ENCODE measurements around the gene ZNF492.
"Not testable (repeated sequence)": the region's sequence is repeated elsewhere in the genome, so short reads cannot be mapped to it uniquely, and the experiment has no call there.

The ZNF492 gene

GRCh38 chr19:22633706-22634449 is at the start of gene ZNF492:
ZNF492 (plus strand) TSS chr19:22634324; CDS start chr19:22653400, 19,076 bp downstream.
- DNase-seq, result peak; percentile 57 to 73 (median 67)

- DNase-seq, result no peak
These were observed 38.7 kb upstream of the ZNF492 start for GRCh38 chr19:22595422-22595821.

DNA sequence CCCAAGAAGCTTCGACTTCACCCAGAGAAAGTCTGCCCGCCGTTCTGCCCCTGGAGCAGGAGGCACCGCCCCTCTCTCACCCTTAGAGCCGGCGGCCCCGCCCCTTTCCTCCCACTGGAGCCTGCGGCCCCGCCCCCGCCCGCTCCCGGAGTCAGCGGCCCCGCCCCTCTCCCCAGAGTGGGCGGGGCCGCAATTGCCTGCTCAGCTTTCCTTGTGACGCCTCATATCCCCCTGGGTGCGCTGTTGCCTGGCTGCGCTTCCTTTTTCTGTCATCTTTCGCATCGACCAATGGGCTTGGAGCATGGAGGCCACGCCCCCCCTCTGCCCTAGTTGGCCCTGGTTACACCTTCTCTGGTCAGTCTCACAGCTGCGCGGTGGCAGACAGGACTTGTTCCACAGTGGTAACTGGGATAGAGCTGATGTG is 38.2 kb upstream of the ZNF492 start:
- no peak for DNase-seq

GRCh38 chr19:22600690-22601648 is 33.2 kb upstream of the ZNF492 start:
- DNase-seq, result no peak

DNA sequence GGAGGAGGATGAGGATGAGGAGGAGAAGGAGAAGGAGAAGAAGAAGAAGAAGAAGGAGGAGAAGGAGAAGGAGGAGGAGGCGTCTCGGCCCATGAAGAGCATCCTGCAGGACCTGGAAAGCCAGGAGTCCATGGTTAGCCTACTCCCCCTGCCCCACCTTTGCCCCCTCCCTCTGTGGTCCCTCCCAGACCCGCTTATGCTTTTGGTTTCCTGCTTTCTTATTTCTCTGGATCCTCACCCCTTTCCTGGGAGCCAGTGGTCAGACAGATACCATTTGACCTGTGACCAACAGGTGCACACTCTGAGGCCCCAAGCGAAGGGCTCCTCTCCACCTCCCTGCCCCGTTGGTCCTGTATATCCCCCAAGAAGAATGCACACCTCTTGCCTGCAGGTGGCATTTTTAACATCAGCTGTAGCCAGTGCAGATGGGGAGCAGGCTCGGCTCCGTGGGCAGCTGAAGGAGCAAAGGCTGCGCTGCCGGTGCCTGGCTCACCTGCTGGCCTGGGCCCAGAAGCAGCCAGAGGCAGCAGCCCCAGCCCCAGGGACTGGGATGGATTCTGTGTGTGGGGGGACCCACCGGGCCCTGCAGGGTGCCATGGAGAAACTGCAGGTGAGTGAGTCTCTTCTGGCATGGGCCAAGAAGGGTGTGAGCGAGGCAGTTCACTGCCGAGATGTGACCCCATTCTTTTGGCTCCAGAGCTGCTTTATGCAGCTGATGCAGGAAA is 32.1 kb upstream of the ZNF492 start:
- no peak for DNase-seq

DNA sequence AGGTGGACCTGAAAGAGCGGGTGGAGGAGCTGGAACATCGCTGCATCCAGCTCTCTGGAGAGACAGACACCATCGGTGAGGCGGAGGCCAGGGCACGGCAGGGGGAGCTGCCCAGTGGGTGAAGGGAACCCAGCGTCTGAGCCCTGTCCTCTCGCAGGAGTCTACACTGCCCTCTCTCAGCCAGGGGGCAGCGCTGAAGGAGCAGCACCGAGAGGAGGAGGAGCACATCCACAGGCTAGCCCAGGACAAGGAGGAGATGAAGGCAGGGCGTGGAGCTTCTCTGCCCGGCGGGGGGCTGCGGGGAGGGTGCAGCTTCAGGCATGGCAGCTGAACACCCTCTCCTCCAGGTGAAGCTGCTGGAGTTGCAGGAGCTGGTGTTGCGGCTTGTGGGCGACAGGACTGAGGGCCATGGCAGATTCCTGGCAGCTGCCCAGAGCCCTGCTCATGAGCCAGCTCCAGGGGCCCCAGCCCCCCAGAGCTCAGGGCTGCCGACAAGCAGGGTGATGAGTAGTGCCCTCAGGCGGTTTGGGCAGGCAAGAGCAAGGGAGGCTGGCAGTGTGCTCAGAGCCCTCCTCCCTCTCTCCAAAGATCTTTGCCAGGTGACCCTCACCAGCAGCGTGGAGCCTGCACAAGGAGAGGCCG is 31.4 kb upstream of the ZNF492 start:
- DNase-seq, result no peak

DNA sequence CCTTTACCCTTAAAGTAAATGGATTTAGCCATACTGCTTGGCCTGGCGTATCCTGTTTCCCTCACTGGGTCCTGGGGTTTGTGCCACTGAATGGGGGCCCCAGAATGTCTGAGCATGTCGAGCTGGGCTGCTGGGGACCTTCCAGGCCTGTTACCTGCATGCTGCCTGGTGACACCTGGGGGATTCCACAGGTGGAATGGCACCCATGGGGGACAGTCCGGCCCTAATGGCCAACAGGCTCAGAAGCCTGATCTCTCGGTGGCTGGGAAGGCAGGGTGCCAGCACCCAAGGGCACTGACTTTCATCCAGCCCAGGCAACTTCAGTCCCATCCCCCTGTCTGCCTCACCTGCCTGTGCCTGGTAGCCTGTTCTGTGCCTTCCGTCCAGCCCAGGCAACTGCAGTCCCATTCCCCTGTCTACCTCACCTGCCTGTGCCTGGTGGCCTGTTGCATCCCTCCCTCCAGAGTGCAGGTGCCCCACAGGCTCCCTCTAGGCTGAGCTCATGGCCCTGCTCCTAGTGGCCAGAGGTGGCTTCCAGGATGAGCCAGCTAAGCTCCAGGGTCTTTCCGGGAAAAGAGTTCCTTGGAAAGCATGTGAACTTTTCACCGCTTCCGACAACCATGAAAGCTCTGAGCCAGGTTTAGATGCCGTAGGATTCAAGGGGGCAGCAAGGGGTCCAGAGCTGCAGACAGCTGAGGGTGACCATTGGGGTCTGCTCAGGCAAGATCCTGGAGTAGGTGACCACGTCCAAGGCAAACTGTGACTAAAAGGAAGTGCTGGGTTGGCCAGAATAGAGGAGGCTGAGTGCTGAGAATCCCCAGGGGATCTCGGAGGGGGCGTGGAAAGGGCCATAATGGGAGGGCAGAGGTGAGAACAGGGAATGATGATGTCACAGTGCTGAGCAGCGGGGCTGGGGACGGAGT is 30.3 kb upstream of the ZNF492 start:
- no peak for DNase-seq

DNA sequence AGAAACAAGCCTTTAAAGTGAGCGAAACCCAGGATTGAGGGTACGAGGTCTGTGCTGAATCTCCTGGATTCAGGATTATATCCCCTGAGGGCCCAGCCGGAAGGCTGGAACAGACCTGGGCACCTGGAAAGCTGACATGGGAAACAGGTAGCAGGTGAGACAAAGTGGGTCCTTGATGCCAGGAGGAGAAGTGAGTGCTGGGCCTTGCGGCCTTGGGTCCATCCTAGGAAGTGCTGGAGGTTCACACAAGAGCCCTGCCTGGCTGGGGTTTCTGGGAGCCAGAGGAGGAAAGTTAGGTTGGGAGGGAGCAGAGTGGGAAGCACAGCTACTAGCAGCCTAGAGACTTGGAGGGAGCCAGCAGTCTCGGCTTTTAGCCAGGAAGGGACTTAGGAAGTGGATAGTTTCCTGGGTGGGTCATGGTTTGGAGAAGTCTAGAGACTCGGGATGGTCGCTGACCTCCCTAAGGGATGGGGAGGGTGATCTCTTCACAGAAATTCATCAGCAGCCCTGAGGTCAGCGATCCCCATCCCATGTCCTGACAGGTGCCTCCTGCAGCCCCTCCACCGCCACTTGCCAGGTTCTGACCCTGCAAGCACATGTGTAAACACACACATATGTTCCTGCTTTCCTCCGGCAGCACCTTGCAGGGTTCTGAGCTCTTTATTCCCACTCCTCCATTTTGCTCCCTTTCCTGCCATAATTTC is 29.4 kb upstream of the ZNF492 start:
- no peak for DNase-seq

DNA sequence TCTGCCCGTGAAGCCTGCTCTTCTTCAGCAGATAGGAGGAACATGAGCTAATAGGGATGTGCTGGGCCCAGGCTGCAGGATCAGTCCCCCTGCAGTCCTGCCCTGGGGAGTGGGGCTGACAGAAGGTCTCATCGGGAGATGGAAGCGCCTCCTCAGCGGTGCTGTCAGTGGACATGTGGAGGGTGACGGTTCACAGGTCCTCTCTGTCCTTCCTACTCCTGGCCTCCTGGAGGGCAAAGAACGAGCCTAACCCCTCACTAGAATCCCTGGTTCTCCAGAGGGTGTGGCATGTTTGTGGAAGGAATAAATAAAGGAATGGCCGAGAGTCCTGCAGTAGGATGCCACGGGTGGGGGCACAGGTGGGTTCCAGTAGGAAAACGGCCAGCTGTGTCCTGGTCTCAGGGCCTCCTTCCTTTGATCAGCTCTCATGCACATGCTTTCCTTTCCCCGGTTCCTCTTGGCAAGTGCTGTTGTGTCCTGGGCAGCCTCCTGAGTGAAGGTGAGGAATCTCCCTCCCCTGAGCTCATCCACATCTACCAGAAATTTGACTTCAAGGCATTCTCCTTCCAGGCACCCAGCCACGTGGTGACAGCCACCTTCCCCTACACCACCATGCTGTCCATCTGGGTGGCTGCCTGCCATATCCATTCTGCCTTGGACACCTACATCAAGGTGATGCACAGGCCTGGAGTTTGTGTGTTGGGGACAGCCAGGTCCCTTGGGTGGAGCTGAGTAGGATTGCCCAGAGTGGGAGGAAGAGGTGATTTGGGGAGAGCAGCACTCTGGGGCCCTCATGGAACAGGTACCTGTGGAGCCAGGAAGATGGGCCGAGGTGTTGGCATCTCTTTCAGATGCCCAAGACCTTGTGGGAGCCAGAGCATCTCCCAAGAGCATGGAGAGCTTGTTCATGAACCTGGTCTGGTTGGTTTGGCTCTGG is 28.6 kb upstream of the ZNF492 start:
- DNase-seq, result no peak

DNA sequence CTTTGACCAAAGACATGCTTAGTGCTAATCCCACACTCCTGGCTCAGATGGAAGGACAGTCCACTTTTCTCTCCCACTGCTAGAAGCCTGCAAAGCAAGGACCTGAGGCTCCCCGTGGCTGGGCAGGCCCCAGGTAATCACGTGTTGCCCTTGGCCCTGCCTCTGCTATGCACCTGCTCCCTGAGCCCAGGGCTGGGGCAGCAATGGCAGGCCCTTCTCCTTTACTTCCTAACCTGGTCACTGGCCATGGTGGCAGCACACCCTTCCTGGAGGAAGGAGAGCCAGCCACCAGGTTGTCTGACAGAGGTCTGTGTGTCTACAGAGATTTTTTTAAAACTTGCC is 27.9 kb upstream of the ZNF492 start:
- DNase-seq, result no peak

DNA sequence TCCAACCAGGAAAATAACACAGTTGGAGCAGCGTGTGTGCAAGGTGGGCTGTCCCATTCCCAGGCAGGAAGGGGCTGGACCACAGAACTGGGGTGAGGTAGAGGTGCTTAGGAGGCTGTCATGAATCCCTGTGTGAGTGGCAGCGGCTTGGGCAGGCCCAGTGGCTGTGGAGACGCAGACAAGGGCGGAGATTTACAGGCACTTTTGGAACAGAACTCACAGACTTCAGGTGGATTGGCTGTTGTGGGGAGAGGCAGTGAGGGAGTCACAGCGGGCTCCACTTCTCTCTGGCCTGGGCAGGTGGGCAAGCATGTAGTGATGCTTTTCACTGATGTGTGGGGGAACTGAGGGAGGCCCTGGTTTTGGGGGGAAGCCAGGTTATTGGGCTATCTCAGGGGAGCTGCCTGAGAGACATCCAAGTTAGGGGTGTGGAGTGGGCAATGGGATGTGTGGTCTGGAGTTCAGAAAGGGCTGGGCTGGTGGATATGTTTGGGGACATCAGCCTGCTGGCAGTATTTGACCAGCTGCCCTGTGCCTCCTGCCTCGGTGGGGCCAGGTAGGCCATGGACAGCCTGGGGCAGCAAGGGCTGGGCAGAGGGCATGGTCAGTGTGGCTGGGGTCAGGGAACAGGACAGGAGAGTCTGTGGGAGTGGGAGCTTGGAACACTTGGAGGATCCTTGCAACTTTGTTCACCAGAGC is 27.0 kb upstream of the ZNF492 start:
- DNase-seq, result no peak

GRCh38 chr19:22607653-22608430 is 26.3 kb upstream of the ZNF492 start:
- DNase-seq, result no peak

GRCh38 chr19:22608441-22608840 is 25.7 kb upstream of the ZNF492 start:
- DNase-seq, result no peak

GRCh38 chr19:22609630-22610029 is 24.5 kb upstream of the ZNF492 start:
- no peak for DNase-seq

GRCh38 chr19:22610121-22610520 is 24.0 kb upstream of the ZNF492 start:
- DNase-seq, result no peak

DNA sequence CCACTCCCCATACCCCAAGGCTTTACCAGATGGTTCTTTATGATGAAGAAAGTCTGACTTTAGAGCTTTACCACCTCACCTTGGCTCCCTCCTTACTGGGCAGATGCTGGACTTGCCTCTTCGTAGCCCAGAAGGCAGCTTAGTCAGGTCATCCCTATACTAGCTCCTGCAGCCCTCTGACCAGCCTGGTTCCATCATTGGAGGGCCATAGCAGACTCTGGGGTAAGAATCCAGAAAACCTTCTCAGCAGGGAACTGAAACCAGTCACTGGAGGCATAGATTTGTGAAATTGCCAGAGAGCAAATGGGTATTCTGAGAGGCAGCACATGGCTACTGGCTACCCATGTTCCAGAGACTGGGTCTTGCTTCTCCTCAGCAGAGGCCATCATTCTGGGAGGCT is 21.8 kb upstream of the ZNF492 start:
- DNase-seq, result no peak

DNA sequence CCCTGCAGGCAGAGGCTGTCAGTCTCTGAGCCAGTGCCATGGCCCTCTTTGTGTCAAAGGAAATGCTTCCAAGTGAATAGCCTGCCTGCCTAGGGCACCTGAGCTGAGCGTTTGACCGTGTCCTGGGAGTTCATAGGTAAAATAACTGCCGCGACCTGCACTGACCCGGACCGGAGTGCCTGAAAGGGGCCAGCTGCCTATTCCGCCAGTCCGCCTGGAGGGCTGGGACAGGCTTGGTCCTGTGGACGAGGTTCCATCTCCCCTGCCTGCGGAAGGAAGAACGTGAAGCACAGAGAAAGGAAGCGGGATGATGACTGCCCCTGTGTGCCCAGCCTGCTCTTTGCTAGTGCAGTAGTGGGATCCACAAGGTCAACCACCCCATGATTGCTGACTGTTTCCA is 17.5 kb upstream of the ZNF492 start:
- no peak for DNase-seq

DNA sequence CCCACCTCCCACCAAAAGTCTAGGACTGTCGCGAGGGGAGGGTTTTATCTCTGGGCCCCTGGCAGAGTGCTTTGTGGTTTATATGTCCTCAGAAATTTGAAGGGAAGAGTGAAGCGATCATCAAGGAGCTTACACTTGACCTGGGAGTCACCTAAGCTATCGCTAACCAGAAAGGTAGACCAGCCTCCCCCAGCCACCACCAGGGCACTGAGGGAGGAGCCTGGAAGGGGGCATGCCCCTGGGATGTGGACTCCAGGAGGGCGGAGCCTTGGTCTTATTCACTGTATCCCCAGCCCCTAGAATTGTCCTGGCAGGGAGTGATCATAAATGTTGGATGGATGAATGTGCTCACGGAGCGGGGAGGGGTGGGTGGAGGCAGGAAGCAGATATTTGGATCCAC is 16.9 kb upstream of the ZNF492 start:
- not testable (repeated sequence) for DNase-seq
